Stimulated activated CD4-positive, alpha-beta T cell treated with anti-CD3 and anti-CD28 coated beads, Interleukin-12 subunit alpha, Interleukin-12 subunit beta, amount 100 ng/mL, for 48 hours (primary cell): ENCODE results near the gene MIPEP.

Experiments
- DNase-seq, 3 donors: peaks; one replicate each; pipeline ENCODE4 v3.0.0-alpha.2; 2020; ENCODE audit warnings: low read depth in 2 of 3, low spot score in 1 of 3

The MIPEP gene

GRCh38 chr13:23686948-23687347 lies 202.3 kb downstream of the MIPEP start:
- DNase-seq: no peak

DNA sequence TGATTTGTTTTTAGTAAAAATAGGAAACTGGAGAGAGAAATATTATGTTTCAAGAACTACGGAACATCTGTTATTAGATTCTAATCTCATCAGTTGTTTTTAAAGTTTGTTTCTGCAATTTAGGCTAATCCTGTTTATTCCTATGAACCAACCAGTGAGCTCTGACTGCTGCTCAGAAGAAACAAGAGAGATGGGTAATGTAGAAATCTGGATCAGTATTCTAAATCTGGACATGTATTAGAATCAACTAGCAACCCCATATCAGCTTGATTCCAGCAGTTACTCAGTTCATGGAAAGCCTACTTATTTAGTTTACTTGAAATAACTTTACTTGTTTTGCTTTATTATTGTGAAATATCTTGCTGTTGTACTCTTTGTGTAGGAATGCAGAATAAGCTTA lies 203.8 kb downstream of the MIPEP start:
- DNase-seq: no peak

- DNase-seq: no peak
Observed at GRCh38 chr13:23684647-23685046, 204.6 kb downstream of the MIPEP start.

DNA sequence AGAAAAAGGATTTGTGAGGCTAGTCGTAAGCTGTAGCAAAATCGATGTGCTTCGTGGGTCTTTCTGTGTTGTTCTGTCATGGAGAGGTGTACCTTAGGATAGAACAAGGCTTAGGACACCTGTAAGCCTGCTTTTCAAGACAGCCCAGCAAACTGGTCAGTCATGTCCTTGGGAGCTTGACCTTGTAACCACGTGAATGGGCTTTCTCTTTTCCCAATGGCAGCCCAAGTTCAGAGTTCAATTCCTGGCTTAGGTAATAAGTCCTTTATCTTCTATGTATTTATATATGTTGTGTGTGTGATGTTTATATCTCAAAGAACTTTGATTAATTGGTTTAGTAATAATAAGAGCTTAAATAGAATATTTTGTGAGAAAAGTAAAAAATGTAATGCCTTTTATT lies 206.1 kb downstream of the MIPEP start:
- no peak for DNase-seq

- DNase-seq: no peak
Observed at GRCh38 chr13:23680845-23681669, 208.1 kb downstream of the MIPEP start.
